Muscle of arm (tissue), 12 donors: ENCODE data around the gene VSTM2L. TPM values are rescaled to one million over a fixed set of nuclear protein-coding genes. Genes with fewer than 3 reads are reported as not detected.

ENCODE experiments used
- DNase-seq: peaks from one replicate; pipeline ENCODE4 v3.0.0-alpha.2; 2013
- polyA plus RNA-seq, 12 donors: library from polyadenylated mRNA; unstranded; fragments of 120-200 nt; gene quantifications; one replicate each; pipeline ENCODE4 v1.2.1, GENCODE V29; 2013; ENCODE audit not compliant: insufficient read length in 12 of 12

Gene VSTM2L
- polyA plus RNA-seq, 12 donors, result 0.99 to 7.3 (median 2.8) TPM; not detected in 1

- DNase-seq, result no peak
These were observed 83.3 kb downstream of the VSTM2L start for GRCh38 chr20:37986044-37986858.

GRCh38 chr20:37986873-37987601 is 84.1 kb downstream of the VSTM2L start:
- peak; percentile 61 for DNase-seq

GRCh38 chr20:37987602-37988290 is 84.8 kb downstream of the VSTM2L start:
- DNase-seq, result no peak

- no peak for DNase-seq
These were observed 85.5 kb downstream of the VSTM2L start for GRCh38 chr20:37988306-37988954.

- DNase-seq, result no peak
These were observed 86.8 kb downstream of the VSTM2L start for GRCh38 chr20:37989601-37990295.

- DNase-seq, result no peak
These were observed 87.7 kb downstream of the VSTM2L start for GRCh38 chr20:37990571-37991151.

- DNase-seq, result no peak
These were observed 88.4 kb downstream of the VSTM2L start for GRCh38 chr20:37991157-37991866.

- DNase-seq, result no peak
These were observed 89.0 kb downstream of the VSTM2L start for GRCh38 chr20:37991908-37992307.

- DNase-seq, result peak; percentile 25
These were observed 90.0 kb downstream of the VSTM2L start for GRCh38 chr20:37992802-37993409.

GRCh38 chr20:37994512-37994911 is 91.6 kb downstream of the VSTM2L start:
- no peak for DNase-seq

Other genes starting within 250 kb of the VSTM2L start
- gene CTNNBL1, start 209.1 kb upstream of the VSTM2L start, polyA plus RNA-seq, result 10 to 100 TPM in 11 of 12 donors, not detected in 1; 14.9 to 39.1 (median 28.9) TPM
- 10 to 100 TPM in 11 of 12 donors, not detected in 1; 11.7 to 22.0 (median 17.1) TPM for gene TTI1, start 130.3 kb downstream of the VSTM2L start, polyA plus RNA-seq
- gene RPRD1B, start 130.6 kb downstream of the VSTM2L start, polyA plus RNA-seq, result 10 to 100 TPM in 11 of 12 donors, not detected in 1; 20.2 to 34.2 (median 28.1) TPM